PC-9 (cell line): ENCODE data around the gene CAPN13. TPM values are rescaled to one million over a fixed set of nuclear protein-coding genes. Genes with fewer than 3 reads are reported as not detected.

Experiments used
- BruUV-seq: library from RNA; stranded (reverse); fragments of 400-500 nt; replicated peaks from 2 replicates; lab custom pipeline; 2021; lab: Mats Ljungman, UMichigan
- CTCF ChIA-PET: fragments of 300-600 bp; sonication (Branson Sonifier 250); formaldehyde crosslinking; loops from one replicate; lab custom pipeline; 2022; ENCODE audit warnings: antibody characterized with exemption; lab: Charles Lee
- POLR2A ChIA-PET: fragments of 300-600 bp; sonication (Branson Sonifier 250); formaldehyde crosslinking; loops from one replicate; lab custom pipeline; 2022; ENCODE audit warnings: antibody characterized with exemption; ENCODE audit not compliant: unreplicated experiment; lab: Charles Lee
- DNase-seq, 2 experiments: peaks; one replicate each; pipeline versions ENCODE4 v3.0.0 to v3.0.0-alpha.2; 2015 to 2022; ENCODE audit warnings: mixed read lengths in 1 of 2
- H2AFZ ChIP-seq: fragments of 200-600 bp; sonication (generic); 2 replicates; pipeline ENCODE4 v1.8.1; 2017; ENCODE audit warnings: antibody characterized with exemption
- H3F3A ChIP-seq: fragments of 200-600 bp; sonication (generic); 2 replicates; pipeline ENCODE4 v1.8.1; 2017; ENCODE audit warnings: antibody characterized with exemption, mild to moderate bottlenecking, low read depth; ENCODE audit not compliant: insufficient read depth
- H3K27ac ChIP-seq: fragments of 200-600 bp; sonication (generic); 2 replicates; pipeline ENCODE4 v1.6.1; 2016; ENCODE audit warnings: mixed run types
- H3K27me3 ChIP-seq: fragments of 200-600 bp; sonication (generic); 2 replicates; pipeline ENCODE4 v1.6.1; 2016; ENCODE audit warnings: low read depth, mixed run types; ENCODE audit not compliant: insufficient read depth
- H3K36me3 ChIP-seq: fragments of 200-600 bp; sonication (generic); 2 replicates; pipeline ENCODE4 v1.6.1; 2016; ENCODE audit warnings: low read depth, mixed run types
- H3K4me1 ChIP-seq: fragments of 200-600 bp; sonication (generic); replicated peaks from 2 replicates; pipeline ENCODE4 v1.6.1; 2016; ENCODE audit warnings: mixed run types; ENCODE audit not compliant: insufficient read depth
- H3K4me2 ChIP-seq: fragments of 200-600 bp; sonication (generic); 2 replicates; pipeline ENCODE4 v1.6.1; 2017; ENCODE audit warnings: mixed run types
- H3K4me3 ChIP-seq: fragments of 200-600 bp; sonication (generic); 2 replicates; pipeline ENCODE4 v1.6.1; 2016; ENCODE audit warnings: mixed run types
- H3K79me2 ChIP-seq: fragments of 200-600 bp; sonication (generic); 2 replicates; pipeline ENCODE4 v1.6.1; 2017; ENCODE audit warnings: low read depth, mixed run types
- H3K9me2 ChIP-seq: fragments of 200-600 bp; sonication (generic); 2 replicates; pipeline ENCODE4 v1.8.1; 2017; ENCODE audit warnings: mild to moderate bottlenecking; ENCODE audit not compliant: insufficient read depth
- H3K9me3 ChIP-seq: fragments of 200-600 bp; sonication (generic); 2 replicates; pipeline ENCODE4 v1.8.1; 2016; ENCODE audit warnings: low read depth; ENCODE audit not compliant: insufficient read depth
- H4K20me1 ChIP-seq: fragments of 200-600 bp; sonication (generic); 2 replicates; pipeline ENCODE4 v1.8.1; 2017; ENCODE audit not compliant: insufficient read depth
- EZH2 ChIP-seq: fragments of 200-600 bp; sonication (generic); IDR thresholded peaks from 2 replicates; pipeline ENCODE4 v1.8.0; 2017; ENCODE audit warnings: antibody characterized with exemption, low read depth
- intact Hi-C: fragments of 100-400 bp; cut with micrococcal nuclease; formaldehyde crosslinking; loops from one replicate; pipeline ENCODE4 v1.10.0; 2022; ENCODE audit not compliant: unreplicated experiment
- total RNA-seq: library from RNA; stranded (reverse); gene quantifications from 2 replicates; pipeline ENCODE4 v1.2.3, GENCODE V29; 2021
- TF ChIP-seq, protein P1 (sequence below): fragments of 200-600 bp; sonication (generic); conservative IDR thresholded peaks from 2 replicates; pipeline ENCODE4 v1.6.1; 2017; ENCODE audit warnings: mixed run types, antibody characterized with exemption, mild to moderate bottlenecking, moderate library complexity

Gene CAPN13
- total RNA-seq, 1 experiment from 2014 or later = 1.5 TPM

DNA sequence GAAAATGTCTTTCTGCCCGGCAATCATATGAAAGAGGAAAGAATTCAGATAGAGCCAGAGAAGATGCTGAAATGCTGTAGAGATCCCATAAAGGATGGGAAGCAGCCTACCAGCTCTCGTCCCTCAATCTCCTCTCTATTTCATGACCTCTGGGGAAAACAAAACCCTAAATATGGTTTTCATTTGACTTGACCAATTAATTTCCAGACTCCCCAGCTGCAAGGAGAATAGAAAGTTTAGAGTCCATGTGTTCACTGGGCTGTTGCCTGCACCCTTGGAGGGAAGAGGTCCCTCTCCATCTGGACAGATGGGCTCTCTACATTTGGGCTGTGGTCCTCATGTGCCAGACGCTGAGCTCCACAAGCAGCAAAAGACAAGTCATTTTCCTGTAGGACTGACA, 40.6 kb downstream of the CAPN13 start:
- H3K4me2 ChIP-seq = no peak overlapping the region
- H3K27me3 ChIP-seq = no peaks in the 10 kb centered on the region
- no peaks in the 10 kb centered on the region for H4K20me1 ChIP-seq
- no peak overlapping the region for H2AFZ ChIP-seq
- ChIA-PET POLR2A (no interaction called here), CTCF (no interaction called here)
- intact Hi-C loops = no loop called here
- H3K79me2 ChIP-seq = no peaks in the 10 kb centered on the region
- no peak overlapping the region for H3K4me3 ChIP-seq
- no peaks in the 10 kb centered on the region for H3K4me1 ChIP-seq
- H3K9me3 ChIP-seq = no peaks in the 10 kb centered on the region
- H3F3A ChIP-seq = no peaks in the 10 kb centered on the region
- H3K9me2 ChIP-seq = no peaks in the 10 kb centered on the region
- H3K27ac ChIP-seq = no peak overlapping the region
- TF ChIP-seq, protein P1, sequence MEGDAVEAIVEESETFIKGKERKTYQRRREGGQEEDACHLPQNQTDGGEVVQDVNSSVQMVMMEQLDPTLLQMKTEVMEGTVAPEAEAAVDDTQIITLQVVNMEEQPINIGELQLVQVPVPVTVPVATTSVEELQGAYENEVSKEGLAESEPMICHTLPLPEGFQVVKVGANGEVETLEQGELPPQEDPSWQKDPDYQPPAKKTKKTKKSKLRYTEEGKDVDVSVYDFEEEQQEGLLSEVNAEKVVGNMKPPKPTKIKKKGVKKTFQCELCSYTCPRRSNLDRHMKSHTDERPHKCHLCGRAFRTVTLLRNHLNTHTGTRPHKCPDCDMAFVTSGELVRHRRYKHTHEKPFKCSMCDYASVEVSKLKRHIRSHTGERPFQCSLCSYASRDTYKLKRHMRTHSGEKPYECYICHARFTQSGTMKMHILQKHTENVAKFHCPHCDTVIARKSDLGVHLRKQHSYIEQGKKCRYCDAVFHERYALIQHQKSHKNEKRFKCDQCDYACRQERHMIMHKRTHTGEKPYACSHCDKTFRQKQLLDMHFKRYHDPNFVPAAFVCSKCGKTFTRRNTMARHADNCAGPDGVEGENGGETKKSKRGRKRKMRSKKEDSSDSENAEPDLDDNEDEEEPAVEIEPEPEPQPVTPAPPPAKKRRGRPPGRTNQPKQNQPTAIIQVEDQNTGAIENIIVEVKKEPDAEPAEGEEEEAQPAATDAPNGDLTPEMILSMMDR = no peak
- no peak for TF ChIP-seq EZH2
- BruUV-seq = no TSS peak
- no peak for DNase-seq
- no peaks in the 10 kb centered on the region for H3K36me3 ChIP-seq

DNA sequence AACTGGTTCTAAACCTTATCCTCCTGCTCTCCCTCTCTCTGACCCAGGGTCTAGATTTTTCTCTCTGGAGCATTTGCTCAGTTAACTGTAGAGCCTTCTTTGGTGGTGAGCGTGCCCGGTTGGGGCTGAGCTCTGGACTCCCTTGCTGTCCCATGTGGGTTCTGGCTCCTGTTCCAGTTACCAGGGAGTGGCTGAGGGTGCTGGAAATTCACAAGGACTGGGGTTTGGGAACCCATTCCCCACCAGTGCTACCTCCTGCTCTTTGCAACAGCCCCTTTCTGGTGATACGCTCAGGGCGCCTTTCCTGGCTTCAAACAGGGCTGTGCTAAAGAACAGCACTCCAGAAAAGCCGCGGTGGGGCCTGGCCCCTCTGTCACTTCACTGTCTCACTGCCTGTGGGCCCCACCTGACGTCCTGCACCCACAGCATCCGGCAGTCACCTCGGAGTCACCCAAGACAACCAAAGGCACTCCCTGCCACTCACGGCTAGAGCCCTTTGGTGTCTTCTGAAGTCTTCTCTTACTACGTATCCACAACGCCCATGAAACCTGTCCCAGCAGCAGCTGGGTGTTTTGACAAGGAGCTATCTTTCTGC, 41.3 kb downstream of the CAPN13 start:
- BruUV-seq = no TSS peak

DNA sequence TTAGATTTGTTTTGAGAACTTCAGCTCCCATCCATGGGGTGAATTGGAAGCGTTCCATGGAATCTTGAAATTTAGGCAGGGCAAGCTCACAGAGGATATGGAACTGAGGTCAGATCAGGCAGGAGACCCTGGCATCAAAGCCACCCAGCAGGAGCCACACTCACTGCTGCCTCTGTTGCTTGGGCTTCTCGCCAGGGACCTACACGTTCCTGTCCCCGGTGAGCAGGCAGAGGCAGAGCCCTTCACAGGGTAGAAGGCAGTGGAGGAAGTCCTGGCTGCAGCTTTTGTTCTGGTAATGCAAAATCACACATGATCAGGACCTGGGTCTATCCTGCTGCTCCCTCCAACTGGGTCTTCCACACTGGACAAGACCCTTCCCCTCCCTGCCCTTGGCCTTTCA, 42.1 kb downstream of the CAPN13 start:
- no peaks in the 10 kb centered on the region for H3K4me1 ChIP-seq
- H4K20me1 ChIP-seq = no peaks in the 10 kb centered on the region
- no peaks in the 10 kb centered on the region for H3F3A ChIP-seq
- no peak overlapping the region for H3K4me2 ChIP-seq
- DNase-seq = no peak
- CTCF ChIA-PET = no interaction called here
- H3K9me3 ChIP-seq = no peaks in the 10 kb centered on the region
- POLR2A ChIA-PET = no interaction called here
- no peaks in the 10 kb centered on the region for H3K27me3 ChIP-seq
- H3K79me2 ChIP-seq = no peaks in the 10 kb centered on the region
- no peaks in the 10 kb centered on the region for H3K9me2 ChIP-seq
- TF ChIP-seq EZH2 = no peak
- TF ChIP-seq, protein P1 = no peak
- intact Hi-C loops = no loop called here
- no TSS peak for BruUV-seq
- H3K27ac ChIP-seq = no peak overlapping the region
- H3K4me3 ChIP-seq = no peak overlapping the region
- no peak overlapping the region for H2AFZ ChIP-seq
- no peaks in the 10 kb centered on the region for H3K36me3 ChIP-seq

More for the DNA sequence above, 41.3 kb downstream of the CAPN13 start:
- Histone ChIP-seq H3K36me3 (no peaks in the 10 kb centered on the region), H4K20me1 (no peaks in the 10 kb centered on the region), H3K9me3 (no peaks in the 10 kb centered on the region), H3K4me3 (no peak overlapping the region), H3K27ac (no peak overlapping the region), H3K4me1 (no peaks in the 10 kb centered on the region), H3K9me2 (no peaks in the 10 kb centered on the region), H2AFZ (no peak overlapping the region), H3F3A (no peaks in the 10 kb centered on the region), H3K79me2 (no peaks in the 10 kb centered on the region), H3K27me3 (no peaks in the 10 kb centered on the region), H3K4me2 (no peak overlapping the region)
- POLR2A ChIA-PET = no interaction called here
- no peak for DNase-seq
- intact Hi-C loops = no loop called here
- TF ChIP-seq, protein P1 = no peak
- no peak for TF ChIP-seq EZH2
- CTCF ChIA-PET = no interaction called here
